C4-2B (cell line): ENCODE data around the gene STYX.

Source experiments
- ZFX ChIP-seq: fragments of 450-650 bp; IDR thresholded peaks from 2 replicates; pipeline ENCODE4 v1.6.1; 2017
- TF ChIP-seq, protein P1 (sequence below): fragments of 450-650 bp; conservative IDR thresholded peaks from 2 replicates; pipeline ENCODE4 v1.5.1; 2017; ENCODE audit warnings: mild to moderate bottlenecking

DNA sequence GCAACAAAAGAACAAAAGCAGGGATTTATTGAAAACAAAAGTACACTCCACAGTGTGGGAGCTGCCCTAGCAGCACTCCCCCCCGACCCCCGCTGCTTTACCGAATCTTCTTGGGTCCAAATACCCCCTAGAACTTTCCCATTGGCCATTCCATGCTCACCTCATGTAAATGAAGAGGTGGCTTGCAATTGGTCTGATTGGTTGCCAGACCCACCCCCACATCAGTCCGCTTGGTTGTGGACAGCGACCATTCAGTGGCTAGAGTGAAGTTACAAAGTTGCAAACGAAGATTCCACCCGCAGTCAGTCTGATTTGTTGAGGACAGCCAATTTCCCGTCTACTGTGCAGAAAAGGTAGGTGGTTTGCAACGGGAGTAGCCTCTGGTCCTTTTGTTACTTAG lies 3.9 kb downstream of the STYX start:
- TF ChIP-seq, protein P1, sequence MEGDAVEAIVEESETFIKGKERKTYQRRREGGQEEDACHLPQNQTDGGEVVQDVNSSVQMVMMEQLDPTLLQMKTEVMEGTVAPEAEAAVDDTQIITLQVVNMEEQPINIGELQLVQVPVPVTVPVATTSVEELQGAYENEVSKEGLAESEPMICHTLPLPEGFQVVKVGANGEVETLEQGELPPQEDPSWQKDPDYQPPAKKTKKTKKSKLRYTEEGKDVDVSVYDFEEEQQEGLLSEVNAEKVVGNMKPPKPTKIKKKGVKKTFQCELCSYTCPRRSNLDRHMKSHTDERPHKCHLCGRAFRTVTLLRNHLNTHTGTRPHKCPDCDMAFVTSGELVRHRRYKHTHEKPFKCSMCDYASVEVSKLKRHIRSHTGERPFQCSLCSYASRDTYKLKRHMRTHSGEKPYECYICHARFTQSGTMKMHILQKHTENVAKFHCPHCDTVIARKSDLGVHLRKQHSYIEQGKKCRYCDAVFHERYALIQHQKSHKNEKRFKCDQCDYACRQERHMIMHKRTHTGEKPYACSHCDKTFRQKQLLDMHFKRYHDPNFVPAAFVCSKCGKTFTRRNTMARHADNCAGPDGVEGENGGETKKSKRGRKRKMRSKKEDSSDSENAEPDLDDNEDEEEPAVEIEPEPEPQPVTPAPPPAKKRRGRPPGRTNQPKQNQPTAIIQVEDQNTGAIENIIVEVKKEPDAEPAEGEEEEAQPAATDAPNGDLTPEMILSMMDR, result no peak
- TF ChIP-seq ZFX, result no peak
